PC-3 (cell line): ENCODE data around the gene TARS3.

ENCODE experiments used
- CTCF ChIP-seq: fragments of 300-600 bp; sonication (generic); conservative IDR thresholded peaks from 2 replicates; pipeline ENCODE4 v1.5.1; 2017; ENCODE audit warnings: antibody characterized with exemption, low read depth, mild to moderate bottlenecking, low read length
- EZH2 ChIP-seq: fragments of 300-600 bp; sonication (generic); IDR thresholded peaks from one replicate; pipeline ENCODE4 v1.6.1; 2017; ENCODE audit warnings: antibody characterized with exemption, mild to moderate bottlenecking, low read length; ENCODE audit not compliant: unreplicated experiment

GRCh38 chr15:101657171-101657570, 67.1 kb downstream of the TARS3 start:
- no peak for TF ChIP-seq EZH2
- no peak for TF ChIP-seq CTCF
